Measurements from ENCODE around the gene FOCAD. TPM values are rescaled to one million over a fixed set of nuclear protein-coding genes. Genes with fewer than 3 reads are reported as not detected.

The FOCAD gene
- total and polyA plus RNA-seq, 4 donors, result 6.8 to 62.1 (median 27.9) TPM

DNA sequence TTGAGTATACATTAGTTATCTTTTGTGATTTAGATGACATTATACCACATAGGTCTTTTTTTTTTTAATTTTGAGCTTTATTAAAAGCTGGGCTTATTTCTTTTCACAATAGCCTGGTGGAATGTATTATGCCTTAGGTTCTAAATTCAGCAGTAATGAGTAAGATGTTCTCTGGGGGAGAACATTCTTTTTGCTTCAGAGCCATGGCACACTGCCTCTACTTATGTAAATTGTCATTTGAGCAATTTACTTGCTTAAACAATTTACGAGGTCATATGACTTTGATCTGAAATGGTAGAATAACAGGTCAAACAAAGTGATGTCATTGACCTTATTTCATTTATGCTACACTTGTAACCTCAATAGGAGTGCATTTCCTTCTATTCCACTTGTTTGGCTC is 154.2 kb downstream of the FOCAD start:
- H3K27ac ChIP-seq (ENCODE audit: low read depth in 1 of 2, low read length in 1 of 2), result no peak overlapping the region
- 67 to 77% methylated on average over 1 of the region's 1 CpG for WGBS, 2 donors
- H3K4me3 ChIP-seq, result no peak overlapping the region
- H3K36me3 ChIP-seq (ENCODE audit: control insufficient read depth in 4 of 4, insufficient read depth in 4 of 4, low read length in 4 of 4), result peaks cover 0 to 4% (median 0%) of the 10 kb centered on the region in 4 donors
- H3K4me1 ChIP-seq (ENCODE audit: control insufficient read depth in 5 of 5, insufficient read depth in 5 of 5, low read length in 5 of 5), result peaks cover 0 to 6% (median 3%) of the 10 kb centered on the region in 5 donors
- TF ChIP-seq, protein P1, sequence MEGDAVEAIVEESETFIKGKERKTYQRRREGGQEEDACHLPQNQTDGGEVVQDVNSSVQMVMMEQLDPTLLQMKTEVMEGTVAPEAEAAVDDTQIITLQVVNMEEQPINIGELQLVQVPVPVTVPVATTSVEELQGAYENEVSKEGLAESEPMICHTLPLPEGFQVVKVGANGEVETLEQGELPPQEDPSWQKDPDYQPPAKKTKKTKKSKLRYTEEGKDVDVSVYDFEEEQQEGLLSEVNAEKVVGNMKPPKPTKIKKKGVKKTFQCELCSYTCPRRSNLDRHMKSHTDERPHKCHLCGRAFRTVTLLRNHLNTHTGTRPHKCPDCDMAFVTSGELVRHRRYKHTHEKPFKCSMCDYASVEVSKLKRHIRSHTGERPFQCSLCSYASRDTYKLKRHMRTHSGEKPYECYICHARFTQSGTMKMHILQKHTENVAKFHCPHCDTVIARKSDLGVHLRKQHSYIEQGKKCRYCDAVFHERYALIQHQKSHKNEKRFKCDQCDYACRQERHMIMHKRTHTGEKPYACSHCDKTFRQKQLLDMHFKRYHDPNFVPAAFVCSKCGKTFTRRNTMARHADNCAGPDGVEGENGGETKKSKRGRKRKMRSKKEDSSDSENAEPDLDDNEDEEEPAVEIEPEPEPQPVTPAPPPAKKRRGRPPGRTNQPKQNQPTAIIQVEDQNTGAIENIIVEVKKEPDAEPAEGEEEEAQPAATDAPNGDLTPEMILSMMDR (IDR thresholded peaks at IDR 0.05; ENCODE audit: control extremely low read depth, extremely low read depth), result no peak
- peaks cover 0 to 5% (median 2%) of the 10 kb centered on the region in 4 donors for H3K9me3 ChIP-seq (ENCODE audit: control insufficient read depth in 4 of 4, insufficient read depth in 3 of 4, low read length in 3 of 4)
- ATAC-seq (ENCODE audit: insufficient read depth, low FRiP score) (no peak), DNase-seq (no peak)
- no peaks in the 10 kb centered on the region for H3K27me3 ChIP-seq (ENCODE audit: control insufficient read depth in 3 of 3, insufficient read depth in 3 of 3, low read length in 2 of 3)
- H3K9ac ChIP-seq (ENCODE audit: insufficient read depth in 1 of 2, low read length in 2 of 2), result no peak overlapping the region

DNA sequence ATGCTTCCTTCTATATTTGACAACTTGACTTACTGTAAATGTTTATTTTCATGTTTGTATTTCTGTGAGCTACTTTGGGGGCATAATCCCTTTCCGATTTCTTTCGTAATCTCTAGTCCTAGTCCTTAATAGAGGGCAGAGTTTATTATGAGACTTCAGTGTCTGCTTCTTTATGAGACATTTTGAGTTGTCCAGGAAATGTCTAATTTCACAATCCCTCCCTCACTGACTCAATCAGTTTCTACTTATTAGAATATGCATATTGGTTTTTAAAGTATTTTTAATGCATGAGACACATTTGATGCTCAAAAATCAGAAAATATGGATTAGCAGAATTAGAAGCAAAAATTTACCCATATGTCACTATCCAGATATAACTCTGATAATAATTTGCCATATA is 160.9 kb downstream of the FOCAD start:
- Histone ChIP-seq H3K4me3 (no peak overlapping the region), H3K27ac (ENCODE audit: low read depth in 1 of 2, low read length in 1 of 2) (no peak overlapping the region), H3K27me3 (ENCODE audit: control insufficient read depth in 3 of 3, insufficient read depth in 3 of 3, low read length in 2 of 3) (no peaks in the 10 kb centered on the region), H3K4me1 (ENCODE audit: control insufficient read depth in 5 of 5, insufficient read depth in 5 of 5, low read length in 5 of 5) (peaks cover 0 to 3% (median 0%) of the 10 kb centered on the region in 5 donors), H3K36me3 (ENCODE audit: control insufficient read depth in 4 of 4, insufficient read depth in 4 of 4, low read length in 4 of 4) (no peaks in the 10 kb centered on the region), H3K9ac (ENCODE audit: insufficient read depth in 1 of 2, low read length in 2 of 2) (no peak overlapping the region), H3K9me3 (ENCODE audit: control insufficient read depth in 4 of 4, insufficient read depth in 3 of 4, low read length in 3 of 4) (peaks cover 0 to 5% (median 2%) of the 10 kb centered on the region in 4 donors)
- no peak for DNase-seq
- WGBS, 2 donors, result 79 to 81% methylated on average over 2 of the region's 2 CpGs
- TF ChIP-seq, protein P1 (IDR thresholded peaks at IDR 0.05; ENCODE audit: control extremely low read depth, extremely low read depth), result no peak
- ATAC-seq (ENCODE audit: insufficient read depth, low FRiP score), result no peak

DNA sequence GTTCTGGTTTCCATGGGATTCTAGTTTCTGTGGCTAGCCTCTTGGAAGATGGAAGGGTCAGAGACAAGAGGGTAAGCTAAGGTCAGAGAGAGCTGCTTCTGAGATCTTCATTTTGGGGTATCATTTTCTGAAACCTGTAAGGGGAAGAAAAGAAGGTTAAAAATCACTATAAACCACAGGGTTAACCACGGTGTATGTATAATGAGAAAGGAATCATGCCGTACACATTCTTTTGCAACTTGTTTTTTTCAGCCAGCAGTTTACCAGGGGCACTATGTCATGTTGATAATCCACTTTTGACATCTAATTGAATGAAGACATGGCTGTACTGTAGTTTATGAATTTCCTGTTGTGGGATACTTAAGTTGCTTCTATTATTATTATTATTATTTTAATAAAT is 164.4 kb downstream of the FOCAD start:
- Histone ChIP-seq H3K4me3 (no peak overlapping the region), H3K9ac (ENCODE audit: insufficient read depth in 1 of 2, low read length in 2 of 2) (no peak overlapping the region), H3K9me3 (ENCODE audit: control insufficient read depth in 4 of 4, insufficient read depth in 3 of 4, low read length in 3 of 4) (no peaks in the 10 kb centered on the region), H3K4me1 (ENCODE audit: control insufficient read depth in 5 of 5, insufficient read depth in 5 of 5, low read length in 5 of 5) (peaks cover 0 to 3% (median 0%) of the 10 kb centered on the region in 5 donors), H3K36me3 (ENCODE audit: control insufficient read depth in 4 of 4, insufficient read depth in 4 of 4, low read length in 4 of 4) (no peaks in the 10 kb centered on the region), H3K27me3 (ENCODE audit: control insufficient read depth in 3 of 3, insufficient read depth in 3 of 3, low read length in 2 of 3) (no peaks in the 10 kb centered on the region), H3K27ac (ENCODE audit: low read depth in 1 of 2, low read length in 1 of 2) (no peak overlapping the region)
- TF ChIP-seq, protein P1 (IDR thresholded peaks at IDR 0.05; ENCODE audit: control extremely low read depth, extremely low read depth), result no peak
- WGBS, 2 donors, result 50 to 52% methylated on average over 2 of the region's 2 CpGs
- ATAC-seq (ENCODE audit: insufficient read depth, low FRiP score), result no peak
- no peak for DNase-seq

DNA sequence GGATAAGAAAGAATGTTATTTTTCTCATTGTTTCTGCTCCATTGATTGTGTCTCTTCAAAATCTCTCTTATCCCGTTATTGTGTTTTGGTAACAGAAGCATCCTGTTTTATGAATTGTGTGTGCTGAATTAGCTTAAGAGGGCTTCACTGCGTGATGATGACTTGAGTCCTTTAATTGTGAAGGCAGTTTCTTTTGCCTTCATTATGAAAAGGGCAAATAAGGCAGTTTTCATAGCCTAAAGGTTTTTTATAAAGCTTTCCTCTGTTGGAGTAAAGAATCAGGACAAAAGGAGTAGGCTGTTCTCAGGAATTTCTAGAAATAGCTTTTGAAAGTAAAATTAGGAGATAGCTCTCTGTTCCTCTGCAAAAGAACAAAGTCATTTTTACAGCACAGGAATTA is 169.8 kb downstream of the FOCAD start:
- Histone ChIP-seq H3K27ac (ENCODE audit: low read depth in 1 of 2, low read length in 1 of 2) (no peak overlapping the region), H3K4me3 (no peak overlapping the region), H3K9ac (ENCODE audit: insufficient read depth in 1 of 2, low read length in 2 of 2) (no peak overlapping the region), H3K36me3 (ENCODE audit: control insufficient read depth in 4 of 4, insufficient read depth in 4 of 4, low read length in 4 of 4) (no peaks in the 10 kb centered on the region), H3K27me3 (ENCODE audit: control insufficient read depth in 3 of 3, insufficient read depth in 3 of 3, low read length in 2 of 3) (no peaks in the 10 kb centered on the region), H3K9me3 (ENCODE audit: control insufficient read depth in 4 of 4, insufficient read depth in 3 of 4, low read length in 3 of 4) (no peaks in the 10 kb centered on the region), H3K4me1 (ENCODE audit: control insufficient read depth in 5 of 5, insufficient read depth in 5 of 5, low read length in 5 of 5) (peaks cover 0 to 3% (median 0%) of the 10 kb centered on the region in 5 donors)
- DNase-seq (no peak), ATAC-seq (ENCODE audit: insufficient read depth, low FRiP score) (no peak)
- TF ChIP-seq, protein P1 (IDR thresholded peaks at IDR 0.05; ENCODE audit: control extremely low read depth, extremely low read depth), result no peak
- WGBS, 2 donors, result 68 to 82% methylated on average over 2 of the region's 2 CpGs
